Thymus (tissue), 11 donors: ENCODE measurements around the gene MAN1C1. TPM values are rescaled to one million over a fixed set of nuclear protein-coding genes. Genes with fewer than 3 reads are reported as not detected.

Experiments
- DNase-seq, 9 donors: peaks; one replicate each; pipeline ENCODE4 v3.0.0-alpha.2; 2013; ENCODE audit warnings: low spot score in 9 of 9, low read depth in 6 of 9, missing footprints in 1 of 9
- H3K27ac ChIP-seq, 2 donors: one replicate each; pipeline ENCODE4 v1.5.1; 2013; ENCODE audit warnings: control low read depth in 1 of 2, low read depth in 1 of 2, low read length in 1 of 2, mild to moderate bottlenecking in 1 of 2, moderate library complexity in 1 of 2
- H3K27me3 ChIP-seq, 2 donors: one replicate each; pipeline ENCODE4 v1.5.1; 2013; ENCODE audit warnings: low read length in 1 of 2; ENCODE audit not compliant: control insufficient read depth in 2 of 2, insufficient read depth in 1 of 2
- H3K36me3 ChIP-seq, 2 donors: one replicate each; pipeline ENCODE4 v1.5.1; 2013; ENCODE audit warnings: low read length in 1 of 2, mild to moderate bottlenecking in 1 of 2, moderate library complexity in 1 of 2; ENCODE audit not compliant: control insufficient read depth in 2 of 2, insufficient read depth in 2 of 2
- H3K4me1 ChIP-seq, 2 donors: one replicate each; pipeline ENCODE4 v1.5.1; 2013; ENCODE audit warnings: low read length in 2 of 2; ENCODE audit not compliant: control insufficient read depth in 2 of 2, insufficient read depth in 2 of 2
- H3K4me3 ChIP-seq, 2 donors: one replicate each; pipeline ENCODE4 v1.5.1; 2013; ENCODE audit warnings: low read length in 2 of 2, control low read depth in 1 of 2, mild to moderate bottlenecking in 1 of 2
- H3K9me3 ChIP-seq, 2 donors: one replicate each; pipeline ENCODE4 v1.5.1; 2013; ENCODE audit warnings: low read length in 1 of 2, mild to moderate bottlenecking in 1 of 2; ENCODE audit not compliant: control insufficient read depth in 2 of 2, insufficient read depth in 1 of 2
- WGBS: extraction: QIAGEN DNeasy Blood & Tissue Kit; methylation state at CpG from one replicate; pipeline ENCODE4 v1.1.7; 2013; 5-methylcytosine and 5-hydroxymethylcytosine counted together
- polyA plus RNA-seq: library from polyadenylated mRNA; stranded (reverse); fragments of 200-250 nt; gene quantifications from one replicate; pipeline ENCODE4 v1.2.3, GENCODE V29; 2013
- total RNA-seq: library from RNA; stranded (reverse); fragments of 120-200 nt; gene quantifications from one replicate; pipeline ENCODE4 v1.2.4, GENCODE V29; 2013
- donor health status: healthy.

Gene MAN1C1
- total and polyA plus RNA-seq, 2 donors, result 9.7 to 18.4 TPM

- Histone ChIP-seq H3K27ac (no peak overlapping the region), H3K36me3 (no peaks in the 10 kb centered on the region), H3K27me3 (no peaks in the 10 kb centered on the region), H3K9me3 (no peaks in the 10 kb centered on the region), H3K4me1 (peaks cover 0 to 17% of the 10 kb centered on the region in 2 donors), H3K4me3 (no peak overlapping the region)
- no peak for DNase-seq
- WGBS, result 95% methylated on average over 10 of the region's 10 CpGs
Measured at GRCh38 chr1:25699500-25700143, 83.0 kb downstream of the MAN1C1 start.

GRCh38 chr1:25700144-25700523 lies 83.5 kb downstream of the MAN1C1 start:
- H3K4me1 ChIP-seq, result peaks cover 0 to 19% of the 10 kb centered on the region in 2 donors
- H3K9me3 ChIP-seq, result no peaks in the 10 kb centered on the region
- no peak overlapping the region for H3K27ac ChIP-seq
- H3K27me3 ChIP-seq, result no peaks in the 10 kb centered on the region
- WGBS, result 94% methylated on average over 3 of the region's 3 CpGs
- H3K36me3 ChIP-seq, result no peaks in the 10 kb centered on the region
- no peak overlapping the region for H3K4me3 ChIP-seq
- DNase-seq, result no peak

- peak overlapping the region in 1 of 2 donors; percentile 55 for H3K27ac ChIP-seq
- no peaks in the 10 kb centered on the region for H3K36me3 ChIP-seq
- H3K4me3 ChIP-seq, result no peak overlapping the region
- no peaks in the 10 kb centered on the region for H3K27me3 ChIP-seq
- no peaks in the 10 kb centered on the region for H3K9me3 ChIP-seq
- 67% methylated on average over 7 of the region's 7 CpGs for WGBS
- no peak for DNase-seq
- peaks cover 0 to 19% of the 10 kb centered on the region in 2 donors for H3K4me1 ChIP-seq
Measured at GRCh38 chr1:25700626-25701025, 84.0 kb downstream of the MAN1C1 start.

- no peaks in the 10 kb centered on the region for H3K36me3 ChIP-seq
- no peak overlapping the region for H3K4me3 ChIP-seq
- H3K9me3 ChIP-seq, result no peaks in the 10 kb centered on the region
- no peak for DNase-seq
- H3K27ac ChIP-seq, result no peak overlapping the region
- H3K27me3 ChIP-seq, result no peaks in the 10 kb centered on the region
- H3K4me1 ChIP-seq, result peaks cover 0 to 19% of the 10 kb centered on the region in 2 donors
- 95% methylated on average over 9 of the region's 9 CpGs for WGBS
Measured at GRCh38 chr1:25701030-25701785, 84.6 kb downstream of the MAN1C1 start.

GRCh38 chr1:25702101-25702775 lies 85.6 kb downstream of the MAN1C1 start:
- no peaks in the 10 kb centered on the region for H3K9me3 ChIP-seq
- no peak for DNase-seq
- H3K4me1 ChIP-seq, result peaks cover 0 to 19% of the 10 kb centered on the region in 2 donors
- WGBS, result 95% methylated on average over 11 of the region's 11 CpGs
- no peaks in the 10 kb centered on the region for H3K36me3 ChIP-seq
- H3K27ac ChIP-seq, result no peak overlapping the region
- no peaks in the 10 kb centered on the region for H3K27me3 ChIP-seq
- H3K4me3 ChIP-seq, result no peak overlapping the region

- Histone ChIP-seq H3K4me1 (peaks cover 0 to 14% of the 10 kb centered on the region in 2 donors), H3K9me3 (no peaks in the 10 kb centered on the region), H3K27ac (no peak overlapping the region), H3K27me3 (no peaks in the 10 kb centered on the region), H3K4me3 (no peak overlapping the region), H3K36me3 (no peaks in the 10 kb centered on the region)
- WGBS, result 97% methylated on average over 5 of the region's 5 CpGs
- no peak for DNase-seq
Measured at GRCh38 chr1:25703041-25703440, 86.5 kb downstream of the MAN1C1 start.

GRCh38 chr1:25703671-25704266 lies 87.2 kb downstream of the MAN1C1 start:
- Histone ChIP-seq H3K27me3 (no peaks in the 10 kb centered on the region), H3K27ac (peak overlapping the region in 1 of 2 donors; percentile 18), H3K9me3 (no peaks in the 10 kb centered on the region), H3K4me1 (peaks cover 0 to 12% of the 10 kb centered on the region in 2 donors), H3K4me3 (no peak overlapping the region), H3K36me3 (no peaks in the 10 kb centered on the region)
- 81% methylated on average over 6 of the region's 6 CpGs for WGBS
- DNase-seq, result no peak

- Histone ChIP-seq H3K4me1 (peaks cover 0 to 12% of the 10 kb centered on the region in 2 donors), H3K4me3 (no peak overlapping the region), H3K27me3 (no peaks in the 10 kb centered on the region), H3K27ac (peak overlapping the region in 1 of 2 donors; percentile 18), H3K36me3 (no peaks in the 10 kb centered on the region), H3K9me3 (no peaks in the 10 kb centered on the region)
- peak in 5 of 9 donors; percentile 25 to 67 (median 33) for DNase-seq
- 46% methylated on average over 7 of the region's 7 CpGs for WGBS
Measured at GRCh38 chr1:25704267-25704691, 87.7 kb downstream of the MAN1C1 start.
